GM10847 (cell line): Measurements from ENCODE around the gene CAMTA1.

Experiments
- POLR2A ChIP-seq: IDR thresholded peaks from 2 replicates; pipeline ENCODE4 v1.6.1; 2011; ENCODE audit not compliant: insufficient read length; ENCODE audit errors: extremely low read depth

CAMTA1 gene

DNA sequence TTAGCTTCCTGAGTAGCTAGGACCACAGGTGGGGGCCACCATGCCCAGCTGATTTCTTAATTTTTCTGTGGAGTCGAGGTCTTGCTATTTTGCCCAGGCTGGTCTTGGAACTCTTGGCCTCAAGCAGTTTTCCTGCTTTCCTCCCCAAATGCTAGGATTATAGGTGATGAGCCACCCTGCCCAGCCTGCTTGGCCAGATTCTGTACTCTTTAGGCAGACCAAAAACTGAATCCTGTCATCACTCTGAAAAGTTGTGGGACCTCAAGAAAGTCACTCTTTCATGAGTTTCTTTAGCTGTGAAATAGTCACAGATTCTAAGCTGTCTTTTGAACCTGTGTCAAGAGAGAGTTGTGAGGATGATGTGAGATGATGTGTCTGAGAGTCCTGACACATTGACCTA is 105.4 kb downstream of the CAMTA1 start:
- TF ChIP-seq POLR2A = no peak

DNA sequence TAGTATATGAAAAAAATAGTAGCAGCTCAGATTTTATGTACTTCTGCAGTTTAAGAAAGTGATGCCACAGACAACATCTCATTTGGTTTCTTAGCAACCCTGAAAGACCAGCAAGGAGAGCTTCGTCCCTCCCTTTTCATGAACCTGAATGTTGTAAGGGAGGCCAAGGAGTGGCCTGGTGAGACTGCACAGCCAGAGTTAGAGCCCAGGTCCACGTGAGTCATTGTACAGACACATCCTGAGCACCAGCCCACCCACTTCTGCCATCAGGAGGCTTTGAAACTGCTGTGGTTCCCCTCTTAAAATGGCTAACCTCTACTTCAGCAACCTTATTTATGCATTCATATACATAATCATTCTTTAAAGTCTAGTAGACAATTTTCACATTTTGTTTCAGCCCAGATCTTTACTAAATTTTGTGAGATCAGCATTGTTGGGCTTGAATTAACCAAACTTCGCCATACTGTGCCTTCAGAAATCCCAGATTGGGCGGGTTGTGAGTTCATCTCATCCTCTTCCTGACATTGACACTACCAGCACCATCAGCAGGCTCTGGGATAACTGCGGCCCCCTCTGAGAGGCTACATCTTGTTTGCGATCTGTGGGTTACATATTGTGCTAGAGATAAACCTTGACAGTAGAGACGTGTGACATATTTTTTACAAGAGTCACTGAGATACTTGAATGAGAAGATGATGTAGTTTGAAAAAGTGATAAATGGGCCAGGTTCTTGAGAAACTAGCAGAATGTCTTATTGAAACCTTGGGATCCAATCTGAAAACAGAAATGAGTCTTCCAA is 106.7 kb downstream of the CAMTA1 start:
- TF ChIP-seq POLR2A = no peak

DNA sequence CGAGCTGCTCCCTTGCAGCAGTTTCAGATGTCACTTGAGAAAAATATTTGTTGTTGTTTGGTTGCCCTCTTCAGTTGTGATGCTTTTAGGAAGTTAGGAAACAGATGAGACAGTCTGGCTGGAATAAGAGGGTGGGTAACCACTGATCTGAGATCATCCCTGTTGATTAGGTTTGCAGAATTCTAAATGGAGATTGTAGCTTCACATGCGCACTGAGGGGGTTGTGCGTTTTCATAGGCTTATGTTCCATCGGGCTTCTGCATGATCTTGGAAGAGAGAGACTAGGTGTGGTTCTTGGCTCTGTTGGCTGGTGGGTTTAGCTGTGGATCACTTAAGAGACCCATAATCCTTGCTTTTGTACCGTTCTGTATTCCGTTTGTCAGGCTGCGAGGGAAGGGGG is 108.1 kb downstream of the CAMTA1 start:
- no peak for TF ChIP-seq POLR2A

DNA sequence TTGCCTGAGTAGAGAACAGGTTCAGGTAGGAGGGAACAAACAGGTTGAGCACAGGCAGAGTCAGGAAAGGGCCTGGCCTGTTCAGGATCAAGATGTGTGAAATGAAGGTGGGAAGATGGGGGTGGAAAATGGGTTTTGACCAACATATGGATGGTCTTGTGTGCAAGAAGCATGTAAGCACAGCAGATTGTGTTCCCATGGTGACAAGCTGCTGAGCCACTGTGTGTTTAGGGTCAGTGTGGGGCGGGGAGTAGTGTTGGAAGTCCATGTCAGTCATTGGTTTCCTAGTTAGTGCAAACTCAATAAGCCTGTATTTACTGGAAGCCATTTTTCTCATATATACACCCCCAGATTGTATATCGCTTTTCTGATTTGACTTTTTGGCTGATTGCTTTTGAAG is 111.9 kb downstream of the CAMTA1 start:
- no peak for TF ChIP-seq POLR2A

DNA sequence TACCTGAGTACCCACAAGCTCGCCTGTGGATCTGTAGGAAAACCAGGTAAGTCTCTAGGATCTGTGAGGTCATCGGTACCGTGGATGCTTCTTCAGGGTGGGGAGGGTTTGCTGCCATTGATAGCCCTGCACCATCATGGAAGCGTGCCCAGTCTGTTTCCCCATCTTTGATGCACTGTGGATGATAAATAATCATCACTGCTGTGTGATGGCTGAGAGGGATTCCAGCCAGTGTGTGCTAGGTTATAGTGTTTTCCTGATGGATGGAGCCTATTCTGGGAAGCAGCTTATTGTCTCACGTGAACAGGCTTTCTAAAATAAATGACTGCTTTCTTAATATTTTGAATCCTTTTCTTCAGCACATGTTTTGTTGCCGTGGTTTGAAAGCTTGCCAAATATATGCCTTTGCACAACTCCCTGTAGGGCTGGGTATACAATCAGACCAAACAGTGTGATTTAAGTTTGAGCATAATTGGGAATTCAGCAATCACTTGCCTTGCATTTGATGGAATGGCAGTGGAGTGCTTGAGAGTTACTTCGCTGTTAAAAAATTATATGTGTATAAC is 113.8 kb downstream of the CAMTA1 start:
- TF ChIP-seq POLR2A = no peak

DNA sequence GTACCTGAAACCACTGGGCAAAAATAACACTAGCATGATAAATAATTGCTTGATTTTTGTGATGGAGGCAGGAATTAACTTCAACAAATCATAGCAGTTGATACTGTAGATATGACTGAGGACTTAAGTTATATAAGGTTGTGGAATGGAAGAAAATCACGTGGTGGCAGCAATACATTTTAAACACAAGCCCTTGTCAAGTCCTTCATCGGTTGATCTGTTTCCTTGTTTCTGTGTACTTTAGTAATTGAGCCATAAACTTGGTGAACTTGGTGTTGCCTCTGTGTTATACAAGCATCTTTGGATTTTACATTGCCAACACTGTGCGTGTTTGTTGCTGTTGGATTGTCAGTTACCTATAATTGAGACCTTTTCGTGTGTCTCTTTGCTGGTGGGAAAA is 114.4 kb downstream of the CAMTA1 start:
- TF ChIP-seq POLR2A = no peak

DNA sequence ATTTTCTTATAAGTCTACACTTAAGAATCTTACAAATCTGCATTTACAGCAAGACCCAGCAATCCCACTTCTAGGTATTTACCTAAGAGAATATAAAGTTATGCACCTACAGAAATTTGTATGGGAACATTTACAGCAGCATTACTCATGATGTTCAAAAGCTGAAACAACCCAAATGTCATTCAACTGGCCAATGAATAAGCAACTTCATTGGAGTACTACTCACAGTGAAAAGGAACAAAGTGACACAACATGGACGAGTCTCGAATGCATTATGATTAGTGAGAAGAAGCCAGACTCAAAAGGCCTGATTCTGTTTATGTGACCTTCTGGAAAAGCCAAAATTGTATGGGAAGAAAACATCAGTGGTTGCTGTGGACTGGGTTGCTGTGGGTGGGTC is 116.9 kb downstream of the CAMTA1 start:
- TF ChIP-seq POLR2A = no peak

DNA sequence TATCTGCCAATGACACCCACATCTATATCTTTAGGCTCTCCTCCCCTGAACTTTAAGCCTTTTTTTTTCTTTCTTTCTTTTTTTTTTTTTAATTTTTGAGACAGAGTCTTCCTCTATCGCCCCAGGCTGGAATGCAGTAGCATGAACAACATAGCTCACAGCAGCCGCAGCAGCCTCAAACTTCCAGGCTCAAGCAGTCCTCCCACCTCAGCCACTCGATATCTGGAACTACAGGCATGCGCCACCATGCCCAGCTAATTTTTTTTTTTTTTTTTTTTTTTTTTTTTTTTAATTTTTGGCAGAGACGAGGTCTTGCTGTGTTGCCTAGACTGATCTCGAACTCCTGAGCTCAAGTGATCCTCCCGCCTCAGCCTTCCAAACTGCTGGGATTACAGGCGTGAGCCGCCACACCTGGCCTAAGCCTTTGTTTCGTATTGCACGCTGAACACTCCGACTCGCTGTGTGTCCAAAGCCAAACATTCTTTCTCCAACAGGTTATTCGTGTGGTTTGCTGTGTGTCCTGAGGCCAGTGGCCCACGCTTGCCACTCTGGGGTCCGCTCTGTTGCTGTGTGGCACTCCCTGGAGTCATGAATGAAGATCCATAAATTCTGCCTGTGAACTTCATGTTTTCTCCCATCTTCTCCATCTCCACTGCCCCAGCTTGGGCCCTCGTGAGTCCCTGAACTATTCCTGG is 119.4 kb downstream of the CAMTA1 start:
- TF ChIP-seq POLR2A = no peak

DNA sequence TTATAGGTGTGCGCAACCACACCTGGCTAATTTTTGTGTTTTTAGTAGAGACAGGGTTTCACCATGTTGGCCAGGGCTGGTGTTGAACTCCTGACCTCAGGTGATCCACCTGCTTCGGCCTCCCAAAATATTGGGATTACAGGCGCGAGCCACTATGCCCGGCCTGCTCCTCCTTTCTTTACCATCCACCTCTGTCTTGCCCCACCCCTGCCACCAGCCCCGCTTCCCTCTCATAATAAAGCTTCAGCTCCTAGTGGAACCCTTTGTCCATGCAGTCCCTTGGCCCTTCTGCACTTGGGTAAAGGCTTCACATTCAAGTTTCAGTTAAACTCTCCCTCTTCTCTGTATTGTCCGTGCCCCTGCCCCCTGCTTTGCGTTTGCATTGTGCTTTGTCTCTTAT is 120.1 kb downstream of the CAMTA1 start:
- no peak for TF ChIP-seq POLR2A

DNA sequence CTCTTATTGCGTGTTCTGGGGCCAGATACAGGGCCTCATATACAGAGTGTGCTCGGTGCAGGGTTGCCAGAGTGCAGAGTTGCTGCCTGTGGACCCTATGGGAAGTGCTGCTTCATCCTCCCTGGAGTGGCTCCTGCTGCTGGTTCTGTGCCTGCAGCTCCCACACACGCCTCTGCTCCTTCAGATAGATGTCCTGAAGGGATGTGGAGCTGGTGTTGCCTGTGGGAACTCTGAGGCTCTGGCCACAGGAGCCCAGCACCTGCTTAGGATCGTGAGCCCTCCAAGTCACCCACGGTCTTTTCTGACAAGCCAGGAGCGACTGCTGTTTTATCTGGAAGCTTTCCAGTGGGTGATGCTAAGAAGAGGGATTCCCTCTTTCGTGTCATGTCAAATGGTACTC is 120.5 kb downstream of the CAMTA1 start:
- TF ChIP-seq POLR2A = no peak

DNA sequence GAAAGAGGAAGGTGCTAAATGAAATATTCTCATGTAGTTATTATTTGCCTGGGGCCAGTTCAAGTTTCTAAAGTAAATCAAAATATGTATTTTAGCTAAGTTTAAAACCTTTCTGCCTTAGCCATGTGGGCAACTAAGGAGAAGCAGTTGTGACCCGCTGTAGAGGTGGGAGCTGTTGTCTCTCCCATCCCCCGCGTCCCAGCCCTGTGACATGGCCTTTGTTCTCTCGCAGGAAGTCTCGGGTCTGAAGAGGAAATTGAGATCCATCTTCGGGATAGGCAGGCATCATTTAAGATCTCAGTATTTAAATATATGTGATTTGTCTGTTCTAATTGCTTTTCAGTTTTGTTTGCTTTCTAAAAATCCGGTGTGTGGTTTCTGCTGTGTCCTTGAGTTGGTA is 121.5 kb downstream of the CAMTA1 start:
- TF ChIP-seq POLR2A = no peak

DNA sequence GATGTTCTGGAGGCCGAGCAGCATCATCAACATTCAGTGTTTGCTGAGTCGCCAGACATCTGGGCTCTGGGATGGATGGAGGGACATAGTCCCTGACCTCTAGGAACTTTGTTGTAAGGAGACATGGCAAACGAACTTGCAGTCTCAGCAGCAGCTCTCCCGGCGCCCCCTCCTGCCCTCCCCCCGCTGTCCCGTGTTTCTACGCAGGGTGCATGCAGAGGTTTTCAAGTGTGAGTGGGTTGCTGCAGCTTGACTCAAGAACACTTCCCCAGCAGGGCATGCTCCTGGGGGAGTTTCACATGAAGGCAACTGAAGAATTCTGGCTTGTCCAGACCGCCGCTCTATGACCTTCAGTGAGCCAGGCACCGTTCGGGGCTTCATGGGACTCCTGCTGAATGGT is 121.9 kb downstream of the CAMTA1 start:
- no peak for TF ChIP-seq POLR2A

DNA sequence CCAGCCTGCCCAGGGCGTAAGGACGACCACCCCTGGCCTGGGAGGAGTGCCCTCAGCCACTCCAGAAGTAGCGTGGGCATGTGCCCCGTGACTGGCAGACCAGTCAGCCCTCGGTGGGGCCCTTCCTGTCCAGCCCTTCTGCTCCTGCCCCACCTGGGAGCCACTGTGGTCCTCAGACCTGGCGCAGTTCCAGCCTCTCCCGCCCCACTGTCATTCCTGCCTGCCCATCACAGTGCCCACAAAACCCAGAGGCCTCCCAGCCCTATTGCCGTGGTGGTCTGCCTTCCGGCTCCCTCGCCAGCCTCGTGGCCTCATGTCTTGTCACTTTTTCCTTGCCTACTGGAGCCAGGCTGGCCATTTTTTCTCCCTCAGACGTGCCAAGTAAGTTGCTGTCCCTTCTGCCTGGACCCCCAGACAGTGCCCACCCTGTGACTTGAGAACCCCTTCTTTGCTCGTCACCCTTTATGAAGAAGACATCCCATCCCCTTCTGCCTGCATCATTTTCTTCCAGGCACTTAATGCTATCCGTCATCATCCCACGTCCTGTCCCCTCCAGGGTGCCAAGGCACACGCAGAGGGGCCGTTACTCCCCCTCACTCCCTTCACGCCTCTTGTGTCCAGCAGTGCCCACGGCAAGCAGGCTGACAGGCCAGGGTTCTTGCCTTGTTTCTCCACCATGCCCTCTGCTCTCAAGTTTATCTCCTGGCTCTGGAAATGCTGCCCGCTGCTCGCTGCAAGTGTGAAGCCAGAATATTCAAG is 122.6 kb downstream of the CAMTA1 start:
- TF ChIP-seq POLR2A = no peak

DNA sequence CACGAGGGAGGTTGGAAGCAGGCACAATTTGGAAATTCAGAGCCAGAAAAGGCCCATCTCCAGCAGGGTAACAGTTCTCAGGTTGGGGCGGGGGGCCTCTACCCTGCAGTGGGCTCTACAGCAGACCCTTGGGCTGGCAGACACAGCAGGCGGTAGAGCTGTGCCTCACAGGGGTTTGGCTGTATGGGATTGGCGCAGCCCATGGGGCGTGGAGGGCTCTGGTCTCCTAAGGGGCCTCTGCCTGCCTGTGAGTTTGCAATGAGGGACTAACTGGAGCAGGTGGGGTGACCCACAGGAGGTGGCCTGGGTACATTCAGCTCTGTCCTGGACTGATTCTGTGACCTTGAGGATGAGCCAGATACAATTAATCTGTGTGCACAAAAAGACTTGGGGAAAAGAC is 124.1 kb downstream of the CAMTA1 start:
- no peak for TF ChIP-seq POLR2A

DNA sequence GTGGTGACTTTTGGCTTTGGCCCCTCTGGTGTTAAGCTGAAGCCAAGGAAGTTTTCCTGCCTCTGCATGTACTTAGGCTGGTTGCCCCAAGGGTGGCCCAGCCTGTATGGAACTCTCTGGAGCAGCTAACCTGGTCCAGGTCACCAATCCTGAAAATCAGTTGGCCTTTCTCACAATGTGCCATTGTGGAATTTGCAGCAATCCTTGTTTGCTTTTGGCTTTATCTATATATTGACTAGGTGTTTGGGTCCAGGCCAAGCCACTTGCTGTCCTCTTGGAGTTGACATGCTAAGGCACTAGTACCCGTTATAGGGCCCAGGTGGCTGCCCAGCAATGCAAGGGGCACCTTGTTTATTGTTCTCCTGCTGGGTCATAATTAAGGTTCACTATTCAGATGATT is 124.6 kb downstream of the CAMTA1 start:
- TF ChIP-seq POLR2A = no peak
